HL-60 (cell line): ENCODE data around the gene EPHB4.

ENCODE experiments used
- GABPA ChIP-seq: IDR thresholded peaks from 2 replicates; pipeline ENCODE4 v1.6.1; 2012; ENCODE audit warnings: low read depth
- POLR2AphosphoS5 ChIP-seq: IDR thresholded peaks from 2 replicates; pipeline ENCODE4 v1.6.1; 2012; ENCODE audit warnings: low read depth
- SPI1 ChIP-seq: IDR thresholded peaks from 2 replicates; pipeline ENCODE4 v1.6.1; 2012; ENCODE audit warnings: low read depth, mild to moderate bottlenecking, borderline replicate concordance
- TF ChIP-seq, protein P1 (sequence below): IDR thresholded peaks from one replicate; pipeline ENCODE4 v1.5.1; 2011; ENCODE audit warnings: low read length, control low read depth, inconsistent platforms; ENCODE audit not compliant: insufficient read depth
- TF ChIP-seq, protein P2 (sequence below): IDR thresholded peaks from 2 replicates; pipeline ENCODE4 v1.6.1; 2012; ENCODE audit warnings: low read depth; ENCODE audit not compliant: insufficient replicate concordance

DNA sequence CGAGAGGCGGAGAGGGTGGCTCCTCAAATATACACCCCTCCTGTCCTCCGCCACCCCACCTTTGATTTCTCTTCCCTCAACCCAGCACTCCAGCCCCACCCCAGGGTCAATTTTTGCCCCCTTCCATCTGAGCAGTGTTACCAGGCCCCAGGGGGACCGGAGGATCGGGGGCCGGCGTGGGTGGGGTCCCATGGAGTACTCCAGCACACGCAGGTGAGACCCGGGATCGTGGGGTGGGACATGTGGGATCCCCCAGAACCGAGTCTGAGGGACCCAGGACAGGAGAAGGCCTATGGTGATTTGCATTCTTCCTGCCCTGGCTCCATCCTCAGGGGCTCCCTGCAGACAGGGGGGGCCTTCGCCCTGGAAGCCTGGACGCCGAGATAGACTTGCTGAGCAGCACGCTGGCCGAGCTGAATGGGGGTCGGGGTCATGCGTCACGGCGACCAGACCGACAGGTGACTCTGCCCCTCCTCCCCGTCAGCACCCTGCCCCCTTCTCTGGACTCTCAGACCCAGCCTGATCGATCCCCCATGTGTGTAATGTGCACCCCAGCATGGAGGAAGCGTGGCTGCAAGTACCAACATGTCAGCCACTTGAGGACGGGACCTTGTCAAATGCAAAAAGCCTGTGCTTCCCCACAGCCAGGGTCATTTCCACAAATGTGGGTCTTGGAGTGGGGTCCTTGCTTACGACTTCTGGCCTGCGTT, 40.6 kb upstream of the EPHB4 start:
- TF ChIP-seq, protein P1, sequence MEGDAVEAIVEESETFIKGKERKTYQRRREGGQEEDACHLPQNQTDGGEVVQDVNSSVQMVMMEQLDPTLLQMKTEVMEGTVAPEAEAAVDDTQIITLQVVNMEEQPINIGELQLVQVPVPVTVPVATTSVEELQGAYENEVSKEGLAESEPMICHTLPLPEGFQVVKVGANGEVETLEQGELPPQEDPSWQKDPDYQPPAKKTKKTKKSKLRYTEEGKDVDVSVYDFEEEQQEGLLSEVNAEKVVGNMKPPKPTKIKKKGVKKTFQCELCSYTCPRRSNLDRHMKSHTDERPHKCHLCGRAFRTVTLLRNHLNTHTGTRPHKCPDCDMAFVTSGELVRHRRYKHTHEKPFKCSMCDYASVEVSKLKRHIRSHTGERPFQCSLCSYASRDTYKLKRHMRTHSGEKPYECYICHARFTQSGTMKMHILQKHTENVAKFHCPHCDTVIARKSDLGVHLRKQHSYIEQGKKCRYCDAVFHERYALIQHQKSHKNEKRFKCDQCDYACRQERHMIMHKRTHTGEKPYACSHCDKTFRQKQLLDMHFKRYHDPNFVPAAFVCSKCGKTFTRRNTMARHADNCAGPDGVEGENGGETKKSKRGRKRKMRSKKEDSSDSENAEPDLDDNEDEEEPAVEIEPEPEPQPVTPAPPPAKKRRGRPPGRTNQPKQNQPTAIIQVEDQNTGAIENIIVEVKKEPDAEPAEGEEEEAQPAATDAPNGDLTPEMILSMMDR = no peak
- TF ChIP-seq, protein P2, sequence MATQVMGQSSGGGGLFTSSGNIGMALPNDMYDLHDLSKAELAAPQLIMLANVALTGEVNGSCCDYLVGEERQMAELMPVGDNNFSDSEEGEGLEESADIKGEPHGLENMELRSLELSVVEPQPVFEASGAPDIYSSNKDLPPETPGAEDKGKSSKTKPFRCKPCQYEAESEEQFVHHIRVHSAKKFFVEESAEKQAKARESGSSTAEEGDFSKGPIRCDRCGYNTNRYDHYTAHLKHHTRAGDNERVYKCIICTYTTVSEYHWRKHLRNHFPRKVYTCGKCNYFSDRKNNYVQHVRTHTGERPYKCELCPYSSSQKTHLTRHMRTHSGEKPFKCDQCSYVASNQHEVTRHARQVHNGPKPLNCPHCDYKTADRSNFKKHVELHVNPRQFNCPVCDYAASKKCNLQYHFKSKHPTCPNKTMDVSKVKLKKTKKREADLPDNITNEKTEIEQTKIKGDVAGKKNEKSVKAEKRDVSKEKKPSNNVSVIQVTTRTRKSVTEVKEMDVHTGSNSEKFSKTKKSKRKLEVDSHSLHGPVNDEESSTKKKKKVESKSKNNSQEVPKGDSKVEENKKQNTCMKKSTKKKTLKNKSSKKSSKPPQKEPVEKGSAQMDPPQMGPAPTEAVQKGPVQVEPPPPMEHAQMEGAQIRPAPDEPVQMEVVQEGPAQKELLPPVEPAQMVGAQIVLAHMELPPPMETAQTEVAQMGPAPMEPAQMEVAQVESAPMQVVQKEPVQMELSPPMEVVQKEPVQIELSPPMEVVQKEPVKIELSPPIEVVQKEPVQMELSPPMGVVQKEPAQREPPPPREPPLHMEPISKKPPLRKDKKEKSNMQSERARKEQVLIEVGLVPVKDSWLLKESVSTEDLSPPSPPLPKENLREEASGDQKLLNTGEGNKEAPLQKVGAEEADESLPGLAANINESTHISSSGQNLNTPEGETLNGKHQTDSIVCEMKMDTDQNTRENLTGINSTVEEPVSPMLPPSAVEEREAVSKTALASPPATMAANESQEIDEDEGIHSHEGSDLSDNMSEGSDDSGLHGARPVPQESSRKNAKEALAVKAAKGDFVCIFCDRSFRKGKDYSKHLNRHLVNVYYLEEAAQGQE = no peak
- no peak; the same call in 1 of the 2 replicates for TF ChIP-seq POLR2AphosphoS5
- no peak for TF ChIP-seq SPI1
- TF ChIP-seq GABPA = no peak
